ENCODE results near the gene FAM20C.

FAM20C gene

GRCh38 chr7:164882-165660, 27.3 kb upstream of the FAM20C start:
- TF ChIP-seq, protein P1, sequence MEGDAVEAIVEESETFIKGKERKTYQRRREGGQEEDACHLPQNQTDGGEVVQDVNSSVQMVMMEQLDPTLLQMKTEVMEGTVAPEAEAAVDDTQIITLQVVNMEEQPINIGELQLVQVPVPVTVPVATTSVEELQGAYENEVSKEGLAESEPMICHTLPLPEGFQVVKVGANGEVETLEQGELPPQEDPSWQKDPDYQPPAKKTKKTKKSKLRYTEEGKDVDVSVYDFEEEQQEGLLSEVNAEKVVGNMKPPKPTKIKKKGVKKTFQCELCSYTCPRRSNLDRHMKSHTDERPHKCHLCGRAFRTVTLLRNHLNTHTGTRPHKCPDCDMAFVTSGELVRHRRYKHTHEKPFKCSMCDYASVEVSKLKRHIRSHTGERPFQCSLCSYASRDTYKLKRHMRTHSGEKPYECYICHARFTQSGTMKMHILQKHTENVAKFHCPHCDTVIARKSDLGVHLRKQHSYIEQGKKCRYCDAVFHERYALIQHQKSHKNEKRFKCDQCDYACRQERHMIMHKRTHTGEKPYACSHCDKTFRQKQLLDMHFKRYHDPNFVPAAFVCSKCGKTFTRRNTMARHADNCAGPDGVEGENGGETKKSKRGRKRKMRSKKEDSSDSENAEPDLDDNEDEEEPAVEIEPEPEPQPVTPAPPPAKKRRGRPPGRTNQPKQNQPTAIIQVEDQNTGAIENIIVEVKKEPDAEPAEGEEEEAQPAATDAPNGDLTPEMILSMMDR (IDR thresholded peaks at IDR 0.05; ENCODE audit: control insufficient read depth, insufficient read depth, low read depth, low read length, missing control alignments), result no peak
- no peak overlapping the region for H3K4me3 ChIP-seq (ENCODE audit: control insufficient read depth, low read depth, low read length)
- no peak for DNase-seq (ENCODE audit: low read depth)

DNA sequence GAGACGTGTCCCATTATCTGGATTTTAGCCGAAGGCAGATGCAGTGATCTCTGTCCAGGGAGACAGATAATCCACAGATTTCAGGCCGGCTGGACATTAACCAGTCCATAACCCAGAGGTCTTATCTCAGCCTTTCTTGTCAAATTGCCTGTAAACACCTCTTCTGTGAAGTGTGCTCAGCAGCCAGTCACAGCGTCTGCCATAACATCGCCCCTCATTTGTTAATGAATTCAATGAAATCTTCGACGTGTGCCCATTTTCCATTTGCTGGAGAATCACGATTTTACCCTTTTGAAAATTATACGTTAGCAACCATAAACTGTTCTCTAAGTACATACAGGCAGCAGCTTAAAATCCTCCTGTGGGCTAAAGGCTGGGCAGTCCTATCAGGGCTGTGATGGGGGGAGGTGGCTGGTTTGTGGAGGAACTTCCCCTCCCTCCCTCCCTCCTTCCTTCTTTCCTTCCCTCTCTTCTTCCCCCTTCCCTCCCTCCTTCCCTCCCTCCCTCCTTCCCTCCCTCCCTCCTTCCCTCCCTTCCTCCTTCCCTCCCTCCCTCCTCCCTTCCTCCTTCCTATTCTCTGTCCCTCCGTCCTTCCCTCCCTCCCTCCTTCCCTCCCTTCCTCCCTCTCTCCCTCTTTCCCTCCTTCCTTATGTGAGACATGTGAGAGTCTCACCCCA, 26.6 kb upstream of the FAM20C start:
- no peak for DNase-seq (ENCODE audit: low read depth)
- no peak overlapping the region for H3K4me3 ChIP-seq (ENCODE audit: control insufficient read depth, low read depth, low read length)
- TF ChIP-seq, protein P1 (IDR thresholded peaks at IDR 0.05; ENCODE audit: control insufficient read depth, insufficient read depth, low read depth, low read length, missing control alignments), result no peak

GRCh38 chr7:166338-167060, 25.9 kb upstream of the FAM20C start:
- DNase-seq (ENCODE audit: low read depth), result no peak
- TF ChIP-seq, protein P1 (IDR thresholded peaks at IDR 0.05; ENCODE audit: control insufficient read depth, insufficient read depth, low read depth, low read length, missing control alignments), result no peak
- H3K4me3 ChIP-seq (ENCODE audit: control insufficient read depth, low read depth, low read length), result no peak overlapping the region

DNA sequence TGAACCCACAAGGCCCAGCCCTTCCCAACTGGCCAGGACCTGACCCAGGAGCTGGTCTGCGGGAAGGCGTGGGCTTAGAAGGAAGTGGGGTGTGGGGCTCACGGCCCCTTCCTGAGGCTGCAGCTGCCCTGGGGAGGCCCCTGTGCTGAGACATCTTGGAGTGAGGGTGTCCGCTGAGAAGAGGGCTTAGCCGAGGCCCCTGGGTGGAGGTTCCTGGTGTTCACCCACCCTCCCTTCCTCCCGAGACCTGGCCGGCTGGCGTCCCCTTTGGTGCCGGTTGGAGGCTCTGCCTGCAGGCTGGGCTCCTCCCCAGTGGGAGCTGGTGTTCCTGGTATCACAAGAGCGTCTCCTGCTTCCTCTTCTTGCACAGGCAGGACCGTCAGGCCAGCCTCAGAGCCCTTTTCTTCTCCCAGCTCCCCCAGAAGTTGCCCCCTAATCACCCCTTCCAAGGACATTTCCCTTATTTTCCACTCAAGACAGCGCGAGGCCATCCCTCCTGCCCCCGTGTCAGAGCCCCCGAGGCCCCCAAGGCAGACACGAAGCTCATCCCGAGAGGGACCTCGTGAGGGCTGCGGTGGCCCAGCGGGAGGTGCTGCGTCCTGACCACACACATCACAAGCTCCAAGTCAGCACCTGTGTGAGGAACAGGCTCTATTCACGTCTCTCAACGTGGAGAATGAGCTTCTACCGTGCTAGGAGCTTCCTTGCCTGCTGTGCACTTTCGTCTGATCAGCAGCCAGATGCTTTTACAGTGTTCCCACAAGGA, 25.1 kb upstream of the FAM20C start:
- no peak overlapping the region for H3K4me3 ChIP-seq (ENCODE audit: control insufficient read depth, low read depth, low read length)
- TF ChIP-seq, protein P1 (IDR thresholded peaks at IDR 0.05; ENCODE audit: control insufficient read depth, insufficient read depth, low read depth, low read length, missing control alignments), result no peak
- no peak for DNase-seq (ENCODE audit: low read depth)

GRCh38 chr7:167976-168791, 24.2 kb upstream of the FAM20C start:
- no peak for DNase-seq (ENCODE audit: low read depth)
- TF ChIP-seq, protein P1 (IDR thresholded peaks at IDR 0.05; ENCODE audit: control insufficient read depth, insufficient read depth, low read depth, low read length, missing control alignments), result no peak
- no peak overlapping the region for H3K4me3 ChIP-seq (ENCODE audit: control insufficient read depth, low read depth, low read length)

Measured in AG09309 (cell line).